ENCODE results near the gene CISD2.
"Not testable (repeated sequence)": the region's sequence is repeated elsewhere in the genome, so short reads cannot be mapped to it uniquely, and the experiment has no call there.

CISD2 gene

GRCh38 chr4:102858828-102859464 is 9.8 kb upstream of the CISD2 start:
- no peak for DNase-seq

DNA sequence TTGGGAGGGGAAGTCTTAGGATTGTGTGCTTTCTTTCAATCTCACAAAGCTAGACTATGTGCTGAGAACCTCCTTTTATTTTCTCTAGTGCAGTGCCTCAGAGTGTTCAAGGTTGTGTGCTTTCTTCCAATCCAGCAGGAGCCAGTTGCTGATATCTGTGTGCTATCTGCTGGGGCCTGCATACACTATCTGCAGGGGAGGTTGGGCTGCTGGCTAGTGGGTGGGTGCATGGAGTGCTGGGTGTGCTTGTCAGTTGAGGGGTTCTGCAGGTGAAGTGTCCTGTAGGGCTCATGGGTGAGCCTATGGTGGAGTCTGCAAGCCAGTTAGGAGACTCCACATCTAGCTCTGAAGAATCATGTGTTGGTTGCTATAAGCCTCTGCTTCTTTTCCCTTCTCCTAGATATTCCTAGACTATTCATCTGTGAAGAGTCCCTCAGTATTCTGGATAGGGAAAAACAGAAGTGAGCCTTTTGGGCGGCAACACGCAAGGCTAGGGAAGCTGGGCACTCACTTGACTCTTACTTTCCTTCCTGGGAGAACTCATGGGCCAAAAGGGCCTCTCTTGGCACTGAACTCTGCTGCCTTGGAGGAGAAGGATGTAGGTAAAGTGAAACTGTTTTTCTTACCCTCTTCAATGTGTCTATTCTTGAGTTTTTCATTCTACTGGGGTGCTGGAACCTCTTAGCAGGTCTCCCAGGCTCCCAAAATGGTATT is 8.0 kb upstream of the CISD2 start:
- no peak for DNase-seq

DNA sequence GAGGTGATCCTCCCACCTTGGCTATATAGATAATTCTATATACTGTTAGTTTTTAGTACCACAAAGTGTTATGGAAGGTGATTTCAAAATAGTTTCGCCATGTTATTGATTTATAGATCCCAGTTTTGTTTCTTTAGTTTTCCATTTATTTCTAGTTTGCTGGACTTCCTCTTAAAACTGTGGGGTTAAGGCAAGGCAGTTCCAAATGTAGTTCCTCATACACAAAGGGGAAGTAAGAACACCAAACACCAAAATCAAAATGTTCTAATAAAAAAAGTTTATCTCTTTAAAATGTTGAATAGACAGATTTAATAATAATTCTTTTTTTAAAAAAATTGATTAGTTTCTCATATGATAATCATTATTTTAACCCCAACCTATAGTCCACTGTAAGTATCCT is 6.8 kb upstream of the CISD2 start:
- DNase-seq, result no peak

DNA sequence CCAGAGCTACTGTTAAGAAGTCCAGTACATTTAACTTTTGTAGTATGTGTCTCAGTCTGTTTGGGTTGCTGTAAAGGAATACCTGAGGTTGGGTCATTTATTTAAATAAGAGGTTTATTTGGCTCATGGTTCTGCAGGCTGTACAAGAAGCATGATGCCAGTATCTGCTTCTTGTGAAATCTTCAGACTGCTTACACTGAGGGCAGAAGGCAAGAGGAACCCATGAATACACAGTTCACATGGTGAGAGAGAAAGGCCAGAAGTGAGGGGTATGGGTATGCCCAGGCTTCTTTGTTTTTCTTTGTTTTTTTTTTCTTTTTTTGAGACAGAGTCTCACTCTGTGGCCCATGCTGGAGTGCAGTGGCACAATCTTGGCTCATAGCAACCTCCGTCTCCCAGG is 6.0 kb upstream of the CISD2 start:
- no peak for DNase-seq

DNA sequence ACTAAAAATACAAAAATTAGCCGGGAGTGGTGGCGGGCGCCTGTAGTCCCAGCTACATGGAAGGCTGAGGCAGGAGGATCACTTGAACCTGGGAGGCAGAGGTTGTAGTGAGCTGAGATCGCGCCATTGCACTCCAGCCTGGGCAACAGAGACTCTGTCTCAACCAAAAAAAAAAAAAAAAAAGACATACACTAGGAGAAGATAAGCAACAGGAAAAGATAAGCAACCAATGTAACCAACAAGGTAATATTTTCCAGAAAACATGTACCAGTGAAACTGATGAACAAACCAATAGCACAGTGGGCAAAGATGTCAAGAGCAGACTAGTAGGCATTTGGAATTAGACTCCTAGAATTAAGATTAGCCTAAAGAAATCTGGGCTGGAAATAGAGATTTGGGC is 3.5 kb upstream of the CISD2 start:
- not testable (repeated sequence) for DNase-seq

DNA sequence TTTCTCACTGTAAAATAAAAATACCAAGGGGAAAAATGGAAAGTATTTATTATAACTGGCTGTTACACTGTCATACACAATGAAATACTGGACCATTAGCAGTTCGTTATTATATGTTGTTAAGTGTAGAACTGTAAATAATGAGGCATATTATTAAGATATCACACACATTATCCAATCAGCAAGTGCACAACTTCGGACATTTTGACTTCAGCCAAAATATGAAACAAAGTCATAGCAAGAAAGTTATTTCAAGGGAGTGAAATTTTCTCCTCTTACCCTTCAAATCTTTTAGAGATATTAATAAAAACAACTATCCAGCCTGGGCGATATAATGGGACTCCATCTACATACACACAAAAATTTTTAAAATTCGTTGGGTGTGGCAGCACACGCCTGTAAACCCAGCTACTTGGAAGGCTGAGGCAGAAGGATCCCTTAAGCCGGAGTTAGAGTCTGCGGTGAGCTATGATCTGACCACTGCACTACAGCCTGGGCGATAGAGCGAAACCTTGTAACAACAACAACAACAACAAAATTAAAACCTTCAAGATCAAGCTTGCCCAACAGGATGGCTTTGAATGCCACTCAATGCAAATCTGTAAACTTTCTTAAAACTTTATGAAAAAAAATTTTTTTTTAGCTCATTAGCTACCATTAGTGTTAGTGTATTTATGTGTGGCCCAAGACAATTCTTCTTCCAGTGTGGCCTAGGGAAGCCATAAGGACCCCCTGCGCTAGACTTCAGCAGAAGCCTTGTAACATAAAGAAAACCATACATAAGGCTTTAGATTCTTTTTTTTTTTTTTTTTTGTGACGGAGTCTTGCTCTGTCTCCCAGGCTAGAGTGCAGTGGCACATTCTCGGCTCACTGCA is 1.3 kb upstream of the CISD2 start:
- no peak for DNase-seq

- no peak for DNase-seq
These were observed 525 bp upstream of the CISD2 start for GRCh38 chr4:102868153-102868780.

DNA sequence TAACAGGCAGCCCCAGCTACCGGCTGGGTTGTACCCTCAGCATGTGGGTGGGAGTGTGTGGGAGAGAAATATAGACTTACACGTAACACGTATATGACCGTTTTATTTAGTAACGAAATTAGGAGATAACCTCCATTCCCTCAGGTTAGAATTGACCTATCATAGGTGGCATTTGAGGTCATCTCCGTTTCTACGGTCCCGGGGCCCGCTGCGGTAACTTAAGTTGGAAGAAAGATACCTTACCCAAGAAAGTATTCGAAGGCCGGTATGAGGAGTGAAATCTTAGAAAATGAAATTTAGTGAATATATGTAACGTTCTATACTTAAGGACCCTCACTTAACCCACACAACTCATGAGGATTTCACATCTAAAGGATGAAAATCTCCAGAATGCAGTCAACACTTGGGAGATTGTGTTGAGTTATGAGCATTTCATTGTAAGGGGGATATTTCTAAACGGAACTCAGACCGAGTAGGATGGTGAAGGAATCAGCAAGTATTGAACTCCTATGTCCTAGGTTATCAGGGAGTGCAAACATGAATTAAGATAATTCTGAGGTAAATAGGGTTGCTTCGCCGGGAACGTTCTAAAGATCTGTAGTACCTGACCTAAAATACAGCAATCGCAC is 891 bp downstream of the CISD2 start:
- DNase-seq, result no peak

GRCh38 chr4:102871772-102872171 is 3.0 kb downstream of the CISD2 start:
- no peak for DNase-seq

DNA sequence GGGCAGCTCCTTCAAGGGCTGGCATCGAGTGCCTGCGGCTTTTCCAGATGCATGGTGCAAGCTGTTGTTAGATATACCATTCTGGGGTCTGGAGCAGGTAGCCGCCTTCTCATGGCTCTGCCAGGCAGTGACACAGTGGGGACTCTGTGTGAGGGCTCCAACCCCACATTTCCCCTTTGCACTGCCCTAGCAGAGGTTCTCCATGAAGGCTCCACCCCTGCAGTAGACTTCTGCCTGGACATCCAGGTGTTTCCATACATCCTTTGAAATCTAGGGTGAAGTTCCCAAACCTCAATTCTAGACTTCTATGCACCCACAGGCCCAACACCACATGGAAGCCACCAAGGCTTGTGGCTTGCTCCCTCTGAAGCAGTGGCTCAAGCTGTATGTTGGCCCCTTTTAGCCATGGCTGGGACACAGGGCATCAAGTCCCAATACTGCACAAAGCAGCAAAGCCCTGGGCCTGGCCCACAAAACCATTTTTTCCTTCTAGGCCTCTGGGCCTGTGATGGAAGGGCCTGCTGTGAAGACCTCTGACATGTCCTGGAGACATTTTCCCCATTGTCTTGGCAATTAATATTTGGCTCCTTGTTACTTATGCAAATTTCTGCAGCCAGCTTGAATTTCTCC is 8.8 kb downstream of the CISD2 start:
- not testable (repeated sequence) for DNase-seq

DNA sequence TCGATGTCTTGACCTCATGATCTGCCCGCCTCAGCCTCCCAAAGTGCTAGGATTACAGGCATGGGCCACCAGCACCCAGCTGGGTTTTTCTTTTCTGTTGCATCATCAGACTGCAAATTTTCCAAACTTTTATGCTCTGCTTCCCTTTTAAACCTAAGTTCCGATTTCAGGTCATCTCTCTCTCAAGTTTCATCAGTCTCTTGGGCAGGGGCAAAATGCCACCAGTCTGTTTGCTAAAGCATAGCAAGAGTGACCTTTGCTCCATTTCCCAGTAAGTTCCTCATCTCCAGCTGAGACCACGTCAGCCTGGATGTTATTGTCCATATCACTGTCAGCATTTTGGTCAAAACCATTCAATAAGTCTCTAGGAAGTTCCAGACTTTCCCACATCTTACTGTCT is 9.6 kb downstream of the CISD2 start:
- peak; percentile 15 for DNase-seq

DNA sequence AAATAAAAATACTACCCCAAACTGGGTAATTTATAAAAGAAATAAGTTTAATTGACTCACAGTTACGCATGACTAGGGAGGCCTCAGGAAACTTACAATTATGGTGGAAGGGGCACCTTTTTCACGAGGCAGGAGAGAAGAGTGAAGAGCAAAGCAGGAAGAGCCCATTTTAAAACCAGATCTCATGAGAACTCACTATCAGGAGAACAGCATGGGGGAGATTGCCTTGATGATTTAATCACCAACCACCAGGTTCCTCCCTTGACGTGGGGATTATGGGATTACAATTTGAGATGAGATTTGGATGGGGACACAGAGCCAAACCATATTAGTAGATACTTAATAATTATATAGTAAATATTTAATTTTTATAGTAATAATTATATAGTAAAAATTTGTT is 10.1 kb downstream of the CISD2 start:
- DNase-seq, result no peak

GRCh38 chr4:102881343-102881742 is 12.6 kb downstream of the CISD2 start:
- no peak for DNase-seq

DNA sequence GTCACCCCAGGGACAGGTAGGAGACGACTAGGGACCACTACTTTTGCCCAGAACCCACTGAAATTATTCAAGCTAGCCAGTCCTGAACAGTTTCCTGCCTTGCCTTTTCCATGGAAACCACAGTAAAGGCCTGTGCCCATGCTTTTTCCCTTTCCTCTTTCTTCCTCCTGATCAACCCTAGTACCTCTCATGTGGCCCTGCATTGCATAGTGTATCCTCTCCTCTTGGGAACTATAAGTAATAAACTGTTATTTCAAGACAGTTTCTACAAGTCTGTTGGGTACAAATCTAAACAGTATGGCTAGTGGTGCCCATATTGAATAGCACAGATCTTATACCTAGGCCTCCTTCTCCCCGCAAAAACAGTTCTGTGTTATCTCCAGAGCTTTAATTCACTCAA is 14.5 kb downstream of the CISD2 start:
- DNase-seq, result no peak

DNA sequence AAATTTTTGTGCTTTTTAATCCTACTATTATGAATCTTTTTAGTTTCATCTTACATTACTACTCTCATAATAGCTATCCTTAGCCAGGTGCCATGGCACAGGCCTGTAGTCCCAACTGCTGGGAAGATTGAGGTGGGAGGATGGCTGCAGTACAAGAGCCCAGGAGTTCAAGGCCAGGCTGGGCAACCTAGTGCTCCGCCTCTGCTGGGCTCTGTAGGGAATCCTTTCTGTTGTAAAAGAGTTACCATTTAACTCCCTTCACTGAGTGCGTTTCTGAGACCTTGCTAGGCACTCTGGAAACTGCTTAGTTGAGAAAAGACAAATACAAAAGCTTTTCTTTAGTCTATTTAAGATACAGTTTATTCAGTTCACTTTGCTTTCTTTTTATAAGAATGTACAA is 19.8 kb downstream of the CISD2 start:
- not testable (repeated sequence) for DNase-seq

GRCh38 chr4:102889866-102890265 is 21.1 kb downstream of the CISD2 start:
- DNase-seq, result not testable (repeated sequence)

- not testable (repeated sequence) for DNase-seq
These were observed 27.8 kb downstream of the CISD2 start for GRCh38 chr4:102896547-102896946.

GRCh38 chr4:102897610-102898009 is 28.8 kb downstream of the CISD2 start:
- not testable (repeated sequence) for DNase-seq

DNA sequence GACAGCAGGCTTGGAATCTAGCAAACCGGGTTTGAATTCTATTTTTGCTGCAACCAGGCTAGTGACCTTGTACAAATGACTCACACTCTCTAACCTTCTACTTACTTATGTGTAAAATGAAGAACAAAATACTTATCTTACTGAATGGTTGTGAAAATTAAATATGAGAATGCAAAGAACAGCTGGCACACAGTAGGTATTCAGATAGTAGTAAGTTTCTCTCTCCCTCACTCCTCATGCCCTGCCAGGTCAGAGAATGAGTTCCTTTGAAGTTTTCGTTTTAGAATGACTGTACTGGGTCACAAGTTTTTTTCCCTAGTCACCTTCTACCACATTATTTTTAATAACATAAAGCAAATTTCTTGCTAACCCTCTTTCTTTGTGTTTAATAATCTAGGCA is 33.0 kb downstream of the CISD2 start:
- DNase-seq, result no peak

GRCh38 chr4:102918859-102919258 is 50.1 kb downstream of the CISD2 start:
- DNase-seq, result no peak

GRCh38 chr4:102919697-102920096 is 50.9 kb downstream of the CISD2 start:
- DNase-seq, result not testable (repeated sequence)

GRCh38 chr4:102935716-102936115 is 66.9 kb downstream of the CISD2 start:
- no peak for DNase-seq
